Endothelial cell of umbilical vein (primary cell): Measurements from ENCODE around the gene PAX3. TPM values are rescaled to one million over a fixed set of nuclear protein-coding genes. Genes with fewer than 3 reads are reported as not detected.

ENCODE experiments used
- BruUV-seq: library from RNA; stranded (reverse); fragments of 400-500 nt; replicated peaks from 2 replicates; lab custom pipeline; 2021; lab: Mats Ljungman, UMichigan
- CTCF ChIA-PET: fragments of 300-600, 350-600 bp; sonication (Branson Sonifier 250); formaldehyde crosslinking; loops from one replicate; lab custom pipeline; 2021; ENCODE audit warnings: antibody characterized with exemption, inconsistent platforms; lab: Charles Lee
- POLR2A ChIA-PET: fragments of 300-600, 350-600 bp; sonication (Branson Sonifier 250); formaldehyde crosslinking; loops from one replicate; lab custom pipeline; 2021; ENCODE audit warnings: antibody characterized with exemption, inconsistent platforms; lab: Charles Lee
- DNase-seq: peaks from one replicate; pipeline ENCODE4 v3.0.0-alpha.2; 2011; ENCODE audit warnings: low read depth, low spot score
- FAIRE-seq: peaks from 2 replicates; lab custom pipeline; 2011; peaks lifted over from hg19 to GRCh38; lab: Jason Lieb, UNC
- H2AFZ ChIP-seq: 2 replicates; pipeline ENCODE4 v1.6.0; 2012; ENCODE audit warnings: low read depth, low read length, control low read depth, inconsistent platforms
- H3K27ac ChIP-seq: 2 replicates; pipeline ENCODE4 v1.5.1; 2011; ENCODE audit warnings: low read depth, mild to moderate bottlenecking, control low read depth, low read length, moderate library complexity; ENCODE audit not compliant: insufficient read depth
- H3K27me3 ChIP-seq, 2 experiments: 2 replicates each; pipeline versions ENCODE4 v1.6.0 to v1.6.1; 2011; ENCODE audit warnings: low read length in 2 of 2, mixed read lengths in 1 of 2; ENCODE audit not compliant: control insufficient read depth in 2 of 2, insufficient read depth in 2 of 2
- H3K36me3 ChIP-seq, 2 experiments: 2 replicates in 1 of 2; 3 replicates in 1 of 2; pipeline ENCODE4 v1.5.1; 2011; ENCODE audit warnings: low read length in 2 of 2, mild to moderate bottlenecking in 1 of 2, moderate library complexity in 1 of 2; ENCODE audit not compliant: control insufficient read depth in 2 of 2, insufficient read depth in 2 of 2; ENCODE audit errors: extremely low read depth in 1 of 2
- H3K4me1 ChIP-seq: 3 replicates; pipeline ENCODE4 v1.5.1; 2011; ENCODE audit warnings: mild to moderate bottlenecking, low read length; ENCODE audit not compliant: control insufficient read depth, insufficient read depth; ENCODE audit errors: extremely low read depth
- H3K4me2 ChIP-seq: 2 replicates; pipeline ENCODE4 v1.6.1; 2011; ENCODE audit warnings: low read length, control low read depth, mixed read lengths; ENCODE audit not compliant: insufficient read depth
- H3K4me3 ChIP-seq, 3 experiments: fragments of 200-600 bp in 1 of 3; sonication (generic), shearing (Covaris generic) in 1 of 3; replicated peaks in 1 of 3; 2 replicates each; pipeline ENCODE4 v1.5.1; 2011 to 2016; ENCODE audit warnings: control low read depth in 3 of 3, low read length in 3 of 3, mild to moderate bottlenecking in 2 of 3, inconsistent platforms in 1 of 3, low read depth in 1 of 3, moderate library complexity in 1 of 3; ENCODE audit not compliant: insufficient read depth in 1 of 3
- H3K79me2 ChIP-seq: 2 replicates; pipeline ENCODE4 v1.6.0; 2012; ENCODE audit warnings: low read length, inconsistent platforms; ENCODE audit not compliant: control insufficient read depth, insufficient read depth
- H3K9ac ChIP-seq: replicated peaks from 2 replicates; pipeline ENCODE3; 2011; ENCODE audit warnings: low read length, control low read depth; ENCODE audit not compliant: insufficient read depth; ENCODE audit errors: extremely low read depth
- H3K9me1 ChIP-seq: replicated peaks from 3 replicates; pipeline ENCODE4 v1.6.0; 2011; ENCODE audit warnings: mild to moderate bottlenecking, low read length; ENCODE audit not compliant: control insufficient read depth, insufficient read depth; ENCODE audit errors: extremely low read depth
- H3K9me3 ChIP-seq: replicated peaks from 2 replicates; pipeline ENCODE4 v1.5.1; 2012; ENCODE audit warnings: low read length, inconsistent platforms; ENCODE audit not compliant: control insufficient read depth, insufficient read depth
- H4K20me1 ChIP-seq: replicated peaks from 2 replicates; pipeline ENCODE3; 2011; ENCODE audit warnings: mild to moderate bottlenecking, low read length; ENCODE audit not compliant: control insufficient read depth, insufficient read depth; ENCODE audit errors: extremely low read depth
- CTCF ChIP-seq, 2 donors: IDR thresholded peaks; 1 replicate in 1 of 2; 2 replicates in 1 of 2; pipeline ENCODE4 v1.5.1; 2011; ENCODE audit warnings: low read length in 2 of 2, mild to moderate bottlenecking in 2 of 2, moderate library complexity in 2 of 2, control low read depth in 1 of 2, inconsistent platforms in 1 of 2, low read depth in 1 of 2; ENCODE audit not compliant: insufficient read depth in 1 of 2; ENCODE audit errors: extremely low read depth in 1 of 2
- EZH2 ChIP-seq: IDR thresholded peaks from 2 replicates; pipeline ENCODE4 v1.6.1; 2012; ENCODE audit warnings: borderline replicate concordance, low read depth, mild to moderate bottlenecking, moderate library complexity, low read length, inconsistent platforms; ENCODE audit not compliant: severe bottlenecking
- FOS ChIP-seq: IDR thresholded peaks from 2 replicates; pipeline ENCODE4 v1.6.1; 2011; ENCODE audit warnings: mild to moderate bottlenecking, low read length, moderate library complexity, borderline replicate concordance; ENCODE audit not compliant: insufficient read depth
- GATA2 ChIP-seq: IDR thresholded peaks from 2 replicates; pipeline ENCODE4 v1.7.0; 2011; ENCODE audit warnings: low read depth, mild to moderate bottlenecking, moderate library complexity, mixed read lengths, low read length; ENCODE audit not compliant: insufficient read length, insufficient read depth
- JUN ChIP-seq: IDR thresholded peaks from 2 replicates; pipeline ENCODE4 v1.6.1; 2011; ENCODE audit warnings: borderline replicate concordance, low read depth; ENCODE audit not compliant: insufficient read length, insufficient read depth
- MAX ChIP-seq: IDR thresholded peaks from 2 replicates; pipeline ENCODE4 v1.6.1; 2011; ENCODE audit not compliant: insufficient read depth, insufficient read length
- MYC ChIP-seq: IDR thresholded peaks from one replicate; pipeline ENCODE4 v1.6.1; 2011; ENCODE audit warnings: mild to moderate bottlenecking, low read depth, low read length
- POLR2A ChIP-seq: IDR thresholded peaks from 2 replicates; pipeline ENCODE4 v1.6.1; 2012; ENCODE audit warnings: low read depth, mild to moderate bottlenecking, control low read depth, low read length
- POLR2AphosphoS5 ChIP-seq: IDR thresholded peaks from 2 replicates; pipeline ENCODE4 v1.6.1; 2012; ENCODE audit warnings: low read depth, mild to moderate bottlenecking, control low read depth, low read length, moderate library complexity; ENCODE audit not compliant: insufficient read depth
- dilution Hi-C: fragments of 300-500 bp; cut with MboI; formaldehyde crosslinking; loops from one replicate; pipeline ENCODE4 v1.15.0; 2019; ENCODE audit warnings: low sequenced_read_pairs; ENCODE audit not compliant: extremely low pct_ligation_motif_present
- intact Hi-C: fragments of 100-400 bp; cut with micrococcal nuclease; formaldehyde crosslinking; loops from one replicate; pipeline ENCODE4 v1.10.0; 2022
- polyA plus RNA-seq, 4 experiments: library from polyadenylated mRNA; depleted of rRNA in 3 of 4; stranded (reverse) in 3 of 4; unstranded in 1 of 4; fragments of >200 nt; gene quantifications; 2 replicates each; pipeline versions ENCODE4 v1.2.1 to v1.2.3, GENCODE V29; 2011 to 2012; ENCODE audit warnings: missing spikeins in 1 of 4
- total RNA-seq: library from RNA; stranded (reverse); gene quantifications from 2 replicates; pipeline ENCODE4 v1.2.3, GENCODE V29; 2021

The PAX3 gene
- total and polyA plus RNA-seq, 2 donors (not counting 3 experiments of a cell fraction or from before 2014, with no cell fraction given), result not detected

- intact Hi-C loops, result no loop called here
- no peak for FAIRE-seq
- POLR2A ChIA-PET, result no interaction called here
Measured at GRCh38 chr2:222167762-222168161, 131.0 kb downstream of the PAX3 start.

More at GRCh38 chr2:222167762-222168161, 131.0 kb downstream of the PAX3 start:
- Histone ChIP-seq H3K27me3 (no peaks in the 10 kb centered on the region), H3K79me2 (no peaks in the 10 kb centered on the region), H3K9me1 (no peaks in the 10 kb centered on the region), H3K4me3 (no peak overlapping the region), H3K9me3 (no peaks in the 10 kb centered on the region), H3K4me1 (no peaks in the 10 kb centered on the region), H3K27ac (no peak overlapping the region), H4K20me1 (no peaks in the 10 kb centered on the region), H3K36me3 (no peaks in the 10 kb centered on the region), H2AFZ (no peak overlapping the region), H3K9ac (no peak overlapping the region), H3K4me2 (no peak overlapping the region)
- no peak for DNase-seq
- no peak for TF ChIP-seq FOS
- no peak for TF ChIP-seq CTCF (IDR thresholded peaks at IDR 0.05; ENCODE audit: extremely low read depth in 1 of 2, insufficient read depth in 1 of 2, low read depth in 1 of 2, low read length in 2 of 2)
- TF ChIP-seq POLR2A, result no peak
- no peak for TF ChIP-seq POLR2AphosphoS5
- TF ChIP-seq EZH2, result no peak
- no peak for TF ChIP-seq GATA2
- no peak for TF ChIP-seq MAX
- TF ChIP-seq JUN, result no peak
- TF ChIP-seq MYC, result no peak
- dilution Hi-C loops, result no loop called here
- CTCF ChIA-PET, result no interaction called here
- BruUV-seq, result no TSS peak
